ENCODE results near the gene C11orf16. TPM values are rescaled to one million over a fixed set of nuclear protein-coding genes. Genes with fewer than 3 reads are reported as not detected.
A peak's percentile ranks its signal among the peaks of the same experiment; 100 is the strongest.

C11orf16 gene
- total and polyA plus RNA-seq, 9 of the 15 experiments (the other 6 are each of a cell fraction or from before 2014, with no cell fraction given), result not detected

GRCh38 chr11:8948886-8949285 lies 16.1 kb upstream of the C11orf16 start:
- no peak overlapping the region for H3K9ac ChIP-seq (ENCODE audit: insufficient read depth in 1 of 2, low read depth in 2 of 2, low read length in 2 of 2)
- no TSS peak for BruUV-seq (replicated peaks)
- H3K36me3 ChIP-seq (ENCODE audit: control insufficient read depth, insufficient read depth, low read length), result peaks cover 42% of the 10 kb centered on the region; the same call in 2 of the 3 replicates
- POLR2A ChIA-PET, result interaction anchor here (0.6 to 1.2 kb wide), 4 partner anchors 11 to 94 kb away, joined by 3 to 4 read pairs (median 3); no protein-coding TSS in a partner anchor
- H3K27ac ChIP-seq (ENCODE audit: extremely low read depth, low read depth, low read length), result no peak overlapping the region
- H3K27me3 ChIP-seq (ENCODE audit: control insufficient read depth in 2 of 2, insufficient read depth in 2 of 2, low read length in 2 of 2), result no peaks in the 10 kb centered on the region
- 43% methylated on average over 3 of the region's 3 CpGs for WGBS (ENCODE audit: insufficient coverage, low coverage, missing lambda C conversion rate)
- intact Hi-C loops (cut with micrococcal nuclease) (loop anchor here (5.0 kb wide), 1 partner anchor 727 kb away; no protein-coding TSS in a partner anchor), in situ Hi-C loops (cut with MboI) (no loop called here)
- no peak for ATAC-seq
- H3K79me2 ChIP-seq (ENCODE audit: control insufficient read depth, insufficient read depth, low read length), result no peaks in the 10 kb centered on the region
- H4K20me1 ChIP-seq (replicated peaks; ENCODE audit: control insufficient read depth, insufficient read depth, low read length), result no peaks in the 10 kb centered on the region
- H3K9me3 ChIP-seq (replicated peaks; ENCODE audit: control insufficient read depth, insufficient read depth, low read depth, low read length), result no peaks in the 10 kb centered on the region
- H3K9me1 ChIP-seq (ENCODE audit: control insufficient read depth, insufficient read depth, low read length), result no peaks in the 10 kb centered on the region
- H3K4me2 ChIP-seq (ENCODE audit: insufficient read depth, low read length), result no peak overlapping the region
- no peak for FAIRE-seq
- CTCF ChIA-PET (ENCODE audit: low intra/inter-chr PET ratio), result interaction anchor here (0.6 kb wide), 1 partner anchor 662 kb away, joined by 3 read pairs; no protein-coding TSS in a partner anchor
- no peak overlapping the region for H3K4me3 ChIP-seq
- DNase-seq (ENCODE audit: extremely low read depth in 1 of 4, low spot score in 3 of 4), result no peak
- H2AFZ ChIP-seq (ENCODE audit: low read depth, low read length), result no peak overlapping the region
- 0 out of 5 replicates have a peak, but pooled peaks cover 0 to 4% of the 10 kb centered on the region in 2 experiments for H3K4me1 ChIP-seq (replicated peaks in 1 of 2; ENCODE audit: control insufficient read depth in 2 of 2, insufficient read depth in 2 of 2, low read length in 2 of 2)
- TF ChIP-seq RFX5 (IDR thresholded peaks at IDR 0.05; ENCODE audit: low read depth, low read length) (no peak), C11orf30 (IDR thresholded peaks at IDR 0.05; ENCODE audit: low read depth) (no peak), ZNF212 (CRISPR knock-in tag; IDR thresholded peaks at IDR 0.05) (no peak), SPI1 (IDR thresholded peaks at IDR 0.05; ENCODE audit: borderline replicate concordance, low read depth, low read length) (peak; percentile 88), SOX6 (IDR thresholded peaks at IDR 0.05) (peak; percentile 57; the same call in 1 of the 2 replicates), TARDBP (IDR thresholded peaks at IDR 0.05) (no peak), HMGN3 (IDR thresholded peaks at IDR 0.05; ENCODE audit: borderline replicate concordance, extremely low read depth, insufficient read length, low read depth, low read length) (no peak), CTBP1 (IDR thresholded peaks at IDR 0.05; ENCODE audit: borderline replicate concordance) (no peak)
- TF ChIP-seq, protein P1, sequence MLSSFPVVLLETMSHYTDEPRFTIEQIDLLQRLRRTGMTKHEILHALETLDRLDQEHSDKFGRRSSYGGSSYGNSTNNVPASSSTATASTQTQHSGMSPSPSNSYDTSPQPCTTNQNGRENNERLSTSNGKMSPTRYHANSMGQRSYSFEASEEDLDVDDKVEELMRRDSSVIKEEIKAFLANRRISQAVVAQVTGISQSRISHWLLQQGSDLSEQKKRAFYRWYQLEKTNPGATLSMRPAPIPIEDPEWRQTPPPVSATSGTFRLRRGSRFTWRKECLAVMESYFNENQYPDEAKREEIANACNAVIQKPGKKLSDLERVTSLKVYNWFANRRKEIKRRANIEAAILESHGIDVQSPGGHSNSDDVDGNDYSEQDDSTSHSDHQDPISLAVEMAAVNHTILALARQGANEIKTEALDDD (IDR thresholded peaks at IDR 0.05), result peak; percentile 78

Data from K562 (cell line).